Stomach smooth muscle (tissue), 2 donors: ENCODE data around the gene FRMD3.

Experiments used
- H3K27ac ChIP-seq: one replicate; pipeline ENCODE4 v1.7.0; 2013; ENCODE audit warnings: mild to moderate bottlenecking, low read length, inconsistent platforms
- H3K27me3 ChIP-seq, 2 donors: one replicate each; pipeline ENCODE4 v1.7.0; 2013; ENCODE audit warnings: low read length in 2 of 2; ENCODE audit not compliant: insufficient read depth in 2 of 2, control insufficient read depth in 1 of 2
- H3K36me3 ChIP-seq, 2 donors: one replicate each; pipeline ENCODE4 v1.7.0; 2013; ENCODE audit warnings: low read length in 2 of 2; ENCODE audit not compliant: control insufficient read depth in 2 of 2, insufficient read depth in 2 of 2
- H3K4me1 ChIP-seq: one replicate; pipeline ENCODE4 v1.7.0; 2013; ENCODE audit warnings: low read length; ENCODE audit not compliant: control insufficient read depth, insufficient read depth
- H3K4me3 ChIP-seq, 2 donors: one replicate each; pipeline ENCODE4 v1.7.0; 2013; ENCODE audit warnings: low read length in 2 of 2
- H3K9ac ChIP-seq, 2 donors: one replicate each; pipeline ENCODE4 v1.7.0; 2013; ENCODE audit warnings: low read length in 2 of 2, mild to moderate bottlenecking in 1 of 2
- H3K9me3 ChIP-seq, 2 donors: one replicate each; pipeline ENCODE4 v1.7.0; 2013; ENCODE audit warnings: low read length in 2 of 2; ENCODE audit not compliant: control insufficient read depth in 2 of 2
- donor health status: healthy.
- donor health status: Pancreatic carcinoma.

The FRMD3 gene

DNA sequence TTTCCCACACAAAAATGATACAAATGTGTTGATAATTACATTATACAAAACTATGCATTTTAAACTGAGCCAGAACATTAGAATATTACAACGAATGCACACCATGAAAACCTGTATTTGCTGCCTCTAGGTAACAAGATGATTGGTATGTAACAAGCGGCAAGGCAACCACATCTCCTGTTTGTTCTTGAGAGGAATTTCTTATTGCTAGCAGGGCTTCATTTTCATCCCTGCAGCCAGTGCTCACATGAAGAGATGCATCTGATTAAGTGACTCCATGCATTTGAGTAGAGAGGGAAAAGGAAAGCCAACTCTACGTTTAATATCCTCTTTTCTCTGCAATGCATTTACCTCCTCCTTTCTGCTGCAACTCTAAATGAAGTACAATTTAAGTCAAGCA lies 36.6 kb downstream of the FRMD3 start:
- Histone ChIP-seq H3K4me1 (no peaks in the 10 kb centered on the region), H3K27me3 (no peaks in the 10 kb centered on the region), H3K27ac (no peak overlapping the region)

GRCh38 chr9:83497441-83497840 lies 40.8 kb downstream of the FRMD3 start:
- Histone ChIP-seq H3K9me3 (no peaks in the 10 kb centered on the region), H3K4me3 (no peak overlapping the region)

More for the DNA sequence above, 36.6 kb downstream of the FRMD3 start:
- Histone ChIP-seq H3K9ac (no peak overlapping the region), H3K9me3 (no peaks in the 10 kb centered on the region), H3K36me3 (no peaks in the 10 kb centered on the region), H3K4me3 (no peak overlapping the region)

GRCh38 chr9:83491995-83492394 lies 46.2 kb downstream of the FRMD3 start:
- Histone ChIP-seq H3K27ac (no peak overlapping the region), H3K9me3 (no peaks in the 10 kb centered on the region), H3K4me1 (no peaks in the 10 kb centered on the region), H3K4me3 (no peak overlapping the region), H3K27me3 (no peaks in the 10 kb centered on the region), H3K36me3 (no peaks in the 10 kb centered on the region), H3K9ac (no peak overlapping the region)

More at GRCh38 chr9:83497441-83497840, 40.8 kb downstream of the FRMD3 start:
- H3K27ac ChIP-seq: no peak overlapping the region
- H3K9ac ChIP-seq: no peak overlapping the region
- H3K4me1 ChIP-seq: no peaks in the 10 kb centered on the region
- H3K36me3 ChIP-seq: no peaks in the 10 kb centered on the region
- H3K27me3 ChIP-seq: no peaks in the 10 kb centered on the region

DNA sequence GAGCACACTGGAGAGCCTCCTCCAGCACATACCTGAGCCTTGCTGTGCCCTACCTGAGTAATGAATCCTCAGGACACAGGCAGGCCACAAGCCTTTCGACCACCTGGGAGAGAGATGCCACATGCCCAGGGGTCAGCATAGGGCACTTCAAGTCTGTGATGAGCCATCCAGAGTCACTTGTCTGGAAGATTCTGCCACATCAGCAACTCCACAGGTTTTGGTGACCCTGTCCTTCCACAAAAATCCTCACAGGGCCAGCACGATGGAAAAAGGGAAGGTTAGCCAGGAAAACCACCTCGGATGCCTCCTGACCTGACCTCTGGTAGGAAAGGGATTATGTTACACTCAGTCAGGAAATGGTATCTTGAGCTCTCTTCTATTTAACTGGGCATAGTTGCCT lies 46.8 kb downstream of the FRMD3 start:
- Histone ChIP-seq H3K27me3 (no peaks in the 10 kb centered on the region), H3K9me3 (no peaks in the 10 kb centered on the region), H3K36me3 (no peaks in the 10 kb centered on the region), H3K9ac (no peak overlapping the region), H3K4me3 (no peak overlapping the region), H3K4me1 (no peaks in the 10 kb centered on the region), H3K27ac (no peak overlapping the region)

DNA sequence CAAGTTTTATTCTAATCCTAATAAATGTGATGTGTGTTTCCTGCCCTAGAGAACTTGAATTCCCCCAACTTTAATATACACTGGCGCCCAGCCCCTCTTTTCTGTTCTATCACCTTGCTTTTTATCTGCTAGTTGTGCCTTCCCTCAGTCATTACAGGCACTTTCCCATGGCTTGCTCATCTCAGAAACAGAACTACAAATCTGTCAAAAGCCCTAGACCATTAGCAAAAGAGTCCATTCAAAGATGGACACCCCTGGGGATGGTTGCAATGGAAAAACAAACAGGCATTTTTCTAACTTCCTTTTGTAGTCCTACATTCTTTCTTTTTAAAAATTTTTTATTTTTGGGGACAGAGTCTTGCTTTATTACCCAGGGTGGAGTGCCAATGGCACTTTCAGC lies 48.2 kb downstream of the FRMD3 start:
- H3K27me3 ChIP-seq: no peaks in the 10 kb centered on the region
- no peaks in the 10 kb centered on the region for H3K36me3 ChIP-seq
- H3K4me1 ChIP-seq: no peaks in the 10 kb centered on the region
- no peaks in the 10 kb centered on the region for H3K9me3 ChIP-seq
- H3K9ac ChIP-seq: no peak overlapping the region
- H3K27ac ChIP-seq: no peak overlapping the region
- H3K4me3 ChIP-seq: no peak overlapping the region

DNA sequence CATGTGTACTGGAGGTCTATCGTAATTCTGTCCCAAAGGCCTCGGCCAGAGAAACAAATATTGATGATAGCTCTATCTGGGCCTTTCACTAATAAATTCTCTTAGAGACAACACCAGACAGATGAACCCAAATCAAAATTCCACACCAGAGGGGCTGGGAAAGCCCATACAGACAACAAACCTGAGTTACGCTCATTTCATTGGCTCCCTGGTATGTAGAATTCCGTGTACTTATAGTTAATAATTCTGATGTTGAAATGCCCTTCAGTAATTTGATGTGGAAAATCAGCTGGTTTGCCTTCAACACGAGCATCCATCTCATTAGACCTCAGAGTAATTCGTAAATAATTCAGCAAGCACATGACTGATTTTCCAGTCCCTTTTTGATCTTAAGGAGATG lies 53.2 kb downstream of the FRMD3 start:
- Histone ChIP-seq H3K9ac (no peak overlapping the region), H3K4me1 (no peaks in the 10 kb centered on the region), H3K36me3 (no peaks in the 10 kb centered on the region), H3K4me3 (no peak overlapping the region), H3K9me3 (no peaks in the 10 kb centered on the region), H3K27me3 (no peaks in the 10 kb centered on the region), H3K27ac (no peak overlapping the region)

GRCh38 chr9:83483223-83483622 lies 55.0 kb downstream of the FRMD3 start:
- Histone ChIP-seq H3K27me3 (no peaks in the 10 kb centered on the region), H3K4me3 (no peak overlapping the region), H3K9ac (no peak overlapping the region), H3K4me1 (no peaks in the 10 kb centered on the region), H3K27ac (no peak overlapping the region), H3K9me3 (no peaks in the 10 kb centered on the region), H3K36me3 (no peaks in the 10 kb centered on the region)

- Histone ChIP-seq H3K27ac (no peak overlapping the region), H3K9me3 (no peaks in the 10 kb centered on the region), H3K4me1 (no peaks in the 10 kb centered on the region), H3K9ac (no peak overlapping the region), H3K36me3 (no peaks in the 10 kb centered on the region), H3K4me3 (no peak overlapping the region), H3K27me3 (no peaks in the 10 kb centered on the region)
Observed at GRCh38 chr9:83479765-83480164, 58.4 kb downstream of the FRMD3 start.

DNA sequence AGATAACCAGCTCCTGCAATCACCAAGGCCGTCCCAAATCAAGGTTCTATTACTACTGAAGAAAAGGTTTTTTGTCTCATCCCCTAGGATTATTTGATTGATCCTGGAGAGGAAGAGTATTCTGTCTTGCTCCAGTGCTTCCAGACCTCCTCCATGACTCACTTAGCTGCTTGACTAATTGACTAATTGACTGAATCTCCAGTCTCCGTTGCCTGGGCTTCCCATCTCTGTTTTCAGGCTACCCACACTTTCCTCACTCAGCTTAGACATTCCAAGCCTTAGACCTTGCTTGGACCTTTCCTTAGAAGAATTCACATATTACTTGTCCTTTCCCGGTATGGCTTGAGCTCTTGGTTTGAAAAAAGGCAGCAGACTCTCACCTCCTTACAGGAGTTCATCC lies 60.6 kb downstream of the FRMD3 start:
- H3K9me3 ChIP-seq: no peaks in the 10 kb centered on the region
- no peaks in the 10 kb centered on the region for H3K4me1 ChIP-seq
- no peak overlapping the region for H3K9ac ChIP-seq
- no peaks in the 10 kb centered on the region for H3K27me3 ChIP-seq
- no peak overlapping the region for H3K27ac ChIP-seq
- H3K36me3 ChIP-seq: no peaks in the 10 kb centered on the region
- H3K4me3 ChIP-seq: no peak overlapping the region

DNA sequence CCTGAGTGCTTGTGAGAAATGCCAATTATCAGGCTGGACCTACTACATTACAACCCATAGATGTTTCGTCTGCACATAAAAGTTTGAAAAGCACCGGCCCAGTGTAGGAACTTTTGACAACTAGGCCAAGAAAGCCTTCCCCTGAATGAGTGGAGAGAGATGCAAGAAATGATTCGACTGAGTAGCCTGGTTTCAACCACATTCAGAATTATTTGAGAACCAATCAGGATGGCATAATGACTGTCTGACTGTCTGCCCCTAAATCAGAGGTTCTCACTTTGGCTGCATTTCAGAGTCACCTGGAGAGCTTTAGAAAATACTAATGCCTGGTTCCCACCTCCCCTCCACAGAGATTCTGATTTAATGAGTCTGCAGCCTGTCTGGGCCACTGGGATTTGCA lies 61.1 kb downstream of the FRMD3 start:
- no peak overlapping the region for H3K4me3 ChIP-seq
- H3K4me1 ChIP-seq: no peaks in the 10 kb centered on the region
- no peaks in the 10 kb centered on the region for H3K36me3 ChIP-seq
- H3K9me3 ChIP-seq: no peaks in the 10 kb centered on the region
- no peak overlapping the region for H3K27ac ChIP-seq
- no peaks in the 10 kb centered on the region for H3K27me3 ChIP-seq
- no peak overlapping the region for H3K9ac ChIP-seq

- no peaks in the 10 kb centered on the region for H3K4me1 ChIP-seq
- no peaks in the 10 kb centered on the region for H3K36me3 ChIP-seq
- no peak overlapping the region for H3K4me3 ChIP-seq
- H3K27ac ChIP-seq: no peak overlapping the region
- H3K9ac ChIP-seq: no peak overlapping the region
- no peaks in the 10 kb centered on the region for H3K27me3 ChIP-seq
- no peaks in the 10 kb centered on the region for H3K9me3 ChIP-seq
Observed at GRCh38 chr9:83476513-83476912, 61.7 kb downstream of the FRMD3 start.

- no peak overlapping the region for H3K9ac ChIP-seq
- H3K4me1 ChIP-seq: no peaks in the 10 kb centered on the region
- H3K4me3 ChIP-seq: no peak overlapping the region
- no peaks in the 10 kb centered on the region for H3K27me3 ChIP-seq
- no peak overlapping the region for H3K27ac ChIP-seq
- H3K9me3 ChIP-seq: no peaks in the 10 kb centered on the region
- no peaks in the 10 kb centered on the region for H3K36me3 ChIP-seq
Observed at GRCh38 chr9:83475741-83476140, 62.5 kb downstream of the FRMD3 start.
